LNCaP clone FGC (cell line): ENCODE measurements around the gene FOCAD.

ENCODE experiments used
- DNase-seq: peaks from one replicate; pipeline ENCODE4 v3.0.0-alpha.2; 2011; ENCODE audit warnings: low read depth
- H3K4me3 ChIP-seq: 2 replicates; pipeline ENCODE4 v1.5.1; 2011; ENCODE audit warnings: mild to moderate bottlenecking, low read depth, low read length, control low read depth
- CTCF ChIP-seq: IDR thresholded peaks from 2 replicates; pipeline ENCODE4 v1.5.1; 2012; ENCODE audit warnings: mild to moderate bottlenecking; ENCODE audit not compliant: control insufficient read depth, insufficient read depth; ENCODE audit errors: extremely low read depth

The FOCAD gene, protein sequence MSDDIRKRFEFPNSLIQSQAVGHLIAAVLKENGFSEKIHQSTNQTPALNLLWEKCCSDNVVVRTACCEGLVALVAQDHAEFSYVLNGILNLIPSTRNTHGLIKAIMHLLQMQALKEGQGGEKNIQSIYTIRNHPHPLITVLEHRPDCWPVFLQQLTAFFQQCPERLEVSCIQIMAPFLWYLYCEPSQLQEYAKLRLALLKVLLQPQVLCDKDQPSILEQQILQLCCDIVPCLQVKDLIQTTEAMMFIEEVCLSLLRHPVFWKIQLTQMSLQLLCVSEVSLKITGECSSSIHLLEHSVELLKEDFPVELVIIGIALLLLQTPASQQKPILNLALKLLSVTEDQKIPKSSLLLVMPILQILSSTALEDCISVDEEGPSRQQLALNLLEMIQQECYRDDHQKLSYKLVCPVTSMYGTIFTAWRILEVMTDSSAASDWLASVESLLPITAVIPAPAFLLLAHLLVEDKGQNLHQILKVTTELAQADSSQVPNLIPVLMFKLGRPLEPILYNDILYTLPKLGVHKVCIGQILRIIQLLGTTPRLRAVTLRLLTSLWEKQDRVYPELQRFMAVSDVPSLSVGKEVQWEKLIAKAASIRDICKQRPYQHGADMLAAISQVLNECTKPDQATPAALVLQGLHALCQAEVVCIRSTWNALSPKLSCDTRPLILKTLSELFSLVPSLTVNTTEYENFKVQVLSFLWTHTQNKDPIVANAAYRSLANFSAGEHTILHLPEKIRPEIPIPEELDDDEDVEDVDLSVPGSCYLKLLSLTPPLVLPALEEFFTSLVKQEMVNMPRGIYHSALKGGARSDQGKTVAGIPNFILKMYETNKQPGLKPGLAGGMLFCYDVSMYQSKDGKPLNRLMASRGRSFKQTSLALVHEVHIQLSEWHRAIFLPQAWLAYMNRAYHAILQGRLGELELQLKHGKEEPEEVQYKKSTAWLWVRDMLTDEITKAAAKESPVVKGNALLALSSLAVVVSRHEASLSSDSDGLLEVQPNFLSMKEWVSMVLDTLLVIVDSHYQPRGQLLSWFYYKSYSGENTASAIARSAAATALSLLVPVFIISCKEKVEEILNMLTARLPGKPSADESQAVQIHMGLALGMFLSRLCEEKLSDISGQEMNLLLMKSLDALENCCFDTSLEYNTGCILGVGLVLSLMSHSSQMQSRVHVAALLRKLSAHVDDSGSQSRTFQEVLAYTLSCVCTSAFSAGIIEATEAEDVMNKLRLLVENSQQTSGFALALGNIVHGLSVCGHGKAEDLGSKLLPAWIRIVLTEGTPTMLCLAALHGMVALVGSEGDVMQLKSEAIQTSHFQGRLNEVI (N-terminal part only)

DNA sequence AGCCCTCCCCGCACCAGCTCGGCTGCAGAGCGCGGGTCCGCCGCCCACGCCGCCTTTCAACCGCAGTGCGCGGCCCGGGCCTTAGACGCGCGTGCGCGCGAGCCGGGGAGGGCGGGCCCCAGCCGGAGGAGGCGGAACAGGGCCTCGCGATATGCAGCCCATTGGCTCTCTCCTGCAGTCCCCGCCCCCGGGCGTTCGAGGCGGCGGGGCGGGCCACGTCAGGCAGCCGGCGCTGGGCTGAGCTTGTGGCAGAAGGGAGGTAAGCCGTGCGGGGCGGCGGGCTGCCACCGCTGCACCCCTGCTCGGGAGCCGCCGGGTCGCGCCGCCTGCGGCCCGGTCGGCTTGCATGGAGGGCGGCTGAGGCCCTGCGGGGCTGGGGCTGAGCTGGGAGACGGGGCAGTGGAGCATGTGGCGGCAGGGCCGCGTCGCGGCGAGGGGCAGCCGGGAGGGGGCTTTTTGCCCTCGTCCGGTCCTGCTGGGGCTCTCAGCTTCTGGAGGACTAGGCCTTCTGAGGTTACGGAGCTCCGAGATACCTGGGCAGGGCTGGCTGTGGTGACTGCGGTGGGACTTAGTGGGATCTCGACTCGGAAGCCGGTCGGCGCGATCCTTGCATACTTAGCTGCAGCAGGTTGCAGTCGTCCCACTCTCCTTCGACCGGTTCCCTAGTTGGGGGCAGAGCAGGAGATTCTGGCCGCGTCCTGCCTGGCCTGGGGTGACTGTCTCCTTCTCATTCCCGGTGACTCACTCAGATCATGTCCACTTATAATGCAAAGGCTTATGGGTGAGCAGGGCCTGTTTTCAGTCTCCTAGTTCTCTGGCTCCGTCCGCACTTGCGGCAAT is at the start of gene FOCAD:
FOCAD (plus strand) TSS at position 225 of the 840 bp plus-strand sequence. CDS start 31,095 bp downstream, outside the sequence.
- H3K4me3 ChIP-seq = peak within 1 kb of the TSS; percentile 91
- no peak for TF ChIP-seq CTCF
- DNase-seq = peak; percentile 77

DNA sequence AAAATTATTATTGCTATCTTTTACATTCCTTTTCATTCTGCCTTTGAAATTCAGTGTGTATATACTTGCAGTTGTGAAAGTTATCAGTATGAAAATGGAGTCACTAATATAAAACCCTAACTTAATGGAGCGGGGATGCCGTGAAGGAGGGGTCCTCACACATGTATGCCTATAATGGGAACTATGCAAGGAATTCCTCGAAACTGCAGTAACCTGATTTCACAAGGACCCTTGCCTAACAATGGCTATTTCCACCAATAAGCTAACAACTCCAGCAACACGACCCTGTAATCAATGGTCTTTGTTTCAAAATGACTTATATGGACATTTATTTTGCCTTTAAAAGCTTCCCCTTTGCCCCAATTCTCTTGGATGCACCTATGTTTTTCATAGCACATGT is 49.2 kb upstream of the FOCAD start:
- H3K4me3 ChIP-seq = no peak overlapping the region
- no peak for DNase-seq
- TF ChIP-seq CTCF = no peak

- no peak for DNase-seq
Measured at GRCh38 chr9:20636888-20637440, 47.1 kb upstream of the FOCAD start.

DNA sequence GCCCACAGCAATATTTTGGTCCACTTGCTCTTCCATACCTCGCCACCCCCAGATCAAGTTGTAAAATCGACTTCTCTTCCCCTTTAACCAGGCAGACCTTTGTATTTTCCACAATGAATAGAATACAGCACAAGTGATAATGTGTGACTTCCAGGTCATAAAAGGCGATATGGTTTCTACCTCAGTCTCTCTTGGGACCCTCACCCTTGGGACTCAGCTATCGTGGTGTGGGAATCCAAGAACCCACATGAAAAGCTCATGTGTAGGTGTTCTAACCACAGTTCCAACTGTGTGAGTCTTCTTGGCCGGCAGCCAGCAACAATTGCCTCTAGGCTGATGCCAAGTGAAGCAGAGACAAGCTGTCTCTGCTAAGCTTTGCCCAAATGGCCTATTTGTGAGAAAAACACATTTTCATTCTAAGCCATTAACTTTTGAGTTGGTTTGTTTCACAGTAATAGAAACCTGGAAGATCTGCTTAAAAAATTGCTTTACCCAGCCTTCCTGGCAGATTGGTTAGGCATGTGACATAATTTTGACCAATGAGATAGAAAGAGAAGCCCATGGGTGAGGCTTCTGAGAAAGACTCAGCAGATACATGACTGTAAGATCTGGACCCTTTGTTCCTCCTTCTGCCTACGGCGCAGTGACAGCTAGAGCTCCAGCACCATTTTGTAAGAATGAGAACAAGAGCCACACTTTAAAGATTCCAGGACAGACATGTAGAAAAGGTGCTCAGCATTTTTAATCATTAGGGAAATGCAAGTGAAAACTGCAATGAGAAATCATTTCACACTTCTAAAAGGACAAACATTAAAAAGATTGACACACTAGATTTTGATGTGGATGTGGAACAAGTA is 43.5 kb upstream of the FOCAD start:
- H3K4me3 ChIP-seq = no peak overlapping the region
- TF ChIP-seq CTCF = no peak
- DNase-seq = no peak

More at GRCh38 chr9:20636888-20637440, 47.1 kb upstream of the FOCAD start:
- TF ChIP-seq CTCF = no peak
- no peak overlapping the region for H3K4me3 ChIP-seq

DNA sequence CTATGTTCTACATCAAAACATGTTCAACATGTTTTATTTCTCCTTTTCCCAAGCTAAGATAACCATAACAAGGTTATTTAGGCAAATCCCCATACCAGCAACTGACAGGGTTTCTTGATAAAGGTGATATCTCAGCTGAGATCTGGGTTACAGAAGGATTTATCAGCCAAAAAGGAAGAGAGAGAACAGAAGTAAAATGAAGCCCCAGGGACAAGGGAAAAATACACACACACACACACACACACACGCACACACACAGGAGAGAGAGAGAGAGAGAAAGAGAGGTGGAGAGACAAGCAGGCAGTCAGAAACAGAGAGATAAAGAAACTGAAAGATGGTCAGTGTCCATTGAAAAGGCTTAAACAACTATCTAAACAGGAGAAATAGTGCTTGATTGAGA is 42.0 kb upstream of the FOCAD start:
- TF ChIP-seq CTCF = no peak
- DNase-seq = no peak
- H3K4me3 ChIP-seq = no peak overlapping the region
